LNCAP (cell line): ENCODE measurements around the gene DISP3.

ENCODE experiments used
- CTCF ChIP-seq: fragments of 450-650 bp; IDR thresholded peaks from 2 replicates; pipeline ENCODE4 v1.5.1; 2017; ENCODE audit warnings: mild to moderate bottlenecking

Gene DISP3

GRCh38 chr1:11448373-11449099, 30.4 kb upstream of the DISP3 start:
- TF ChIP-seq CTCF = no peak

- no peak for TF ChIP-seq CTCF
Observed at GRCh38 chr1:11449100-11449403, 29.9 kb upstream of the DISP3 start.

- TF ChIP-seq CTCF = no peak
Observed at GRCh38 chr1:11450310-11450709, 28.6 kb upstream of the DISP3 start.

- no peak for TF ChIP-seq CTCF
Observed at GRCh38 chr1:11453742-11454491, 25.0 kb upstream of the DISP3 start.

- TF ChIP-seq CTCF = no peak
Observed at GRCh38 chr1:11455967-11456570, 22.9 kb upstream of the DISP3 start.

- TF ChIP-seq CTCF = no peak
Observed at GRCh38 chr1:11456965-11457364, 22.0 kb upstream of the DISP3 start.

GRCh38 chr1:11458811-11459275, 20.1 kb upstream of the DISP3 start:
- TF ChIP-seq CTCF = no peak
